ENCODE measurements around the gene CAMTA1.

DNA sequence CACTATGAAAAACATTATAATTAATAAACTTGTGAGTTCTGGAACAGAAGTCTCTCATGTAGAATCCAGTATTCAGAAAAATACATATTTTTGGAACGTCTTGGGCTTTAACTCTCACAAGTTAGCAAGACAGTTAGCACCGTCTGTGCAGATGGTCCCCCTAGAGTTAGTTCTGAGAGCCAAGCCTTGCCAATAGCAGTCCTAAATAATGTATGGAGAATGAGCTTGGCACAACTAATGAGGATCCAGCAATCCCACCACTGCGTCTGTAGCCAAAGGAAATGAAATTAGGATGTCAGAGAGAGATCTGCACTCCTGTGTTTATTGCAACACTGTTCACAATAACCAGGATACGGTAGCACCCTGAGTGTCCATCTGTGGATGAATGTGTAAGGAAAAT lies 931.3 kb downstream of the CAMTA1 start:
- TF ChIP-seq, protein P1, sequence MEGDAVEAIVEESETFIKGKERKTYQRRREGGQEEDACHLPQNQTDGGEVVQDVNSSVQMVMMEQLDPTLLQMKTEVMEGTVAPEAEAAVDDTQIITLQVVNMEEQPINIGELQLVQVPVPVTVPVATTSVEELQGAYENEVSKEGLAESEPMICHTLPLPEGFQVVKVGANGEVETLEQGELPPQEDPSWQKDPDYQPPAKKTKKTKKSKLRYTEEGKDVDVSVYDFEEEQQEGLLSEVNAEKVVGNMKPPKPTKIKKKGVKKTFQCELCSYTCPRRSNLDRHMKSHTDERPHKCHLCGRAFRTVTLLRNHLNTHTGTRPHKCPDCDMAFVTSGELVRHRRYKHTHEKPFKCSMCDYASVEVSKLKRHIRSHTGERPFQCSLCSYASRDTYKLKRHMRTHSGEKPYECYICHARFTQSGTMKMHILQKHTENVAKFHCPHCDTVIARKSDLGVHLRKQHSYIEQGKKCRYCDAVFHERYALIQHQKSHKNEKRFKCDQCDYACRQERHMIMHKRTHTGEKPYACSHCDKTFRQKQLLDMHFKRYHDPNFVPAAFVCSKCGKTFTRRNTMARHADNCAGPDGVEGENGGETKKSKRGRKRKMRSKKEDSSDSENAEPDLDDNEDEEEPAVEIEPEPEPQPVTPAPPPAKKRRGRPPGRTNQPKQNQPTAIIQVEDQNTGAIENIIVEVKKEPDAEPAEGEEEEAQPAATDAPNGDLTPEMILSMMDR (IDR thresholded peaks at IDR 0.05; ENCODE audit: poor library complexity), result no peak
- TF ChIP-seq EZH2 (IDR thresholded peaks at IDR 0.05; ENCODE audit: borderline replicate concordance), result no peak
- no peak for TF ChIP-seq EZH2phosphoT487 (IDR thresholded peaks at IDR 0.05; ENCODE audit: low read depth, severe bottlenecking, unreplicated experiment)

Data from hepatocyte (in vitro differentiated cells).